Neural cell (in vitro differentiated cells): ENCODE measurements around the gene LTBP1.
"Not testable (repeated sequence)": the region's sequence is repeated elsewhere in the genome, so short reads cannot be mapped to it uniquely, and the experiment has no call there.

Experiments
- EP300 ChIP-seq: fragments of 450-650 bp; conservative IDR thresholded peaks from 2 replicates; pipeline ENCODE4 v1.6.1; 2014; ENCODE audit warnings: antibody characterized with exemption, mild to moderate bottlenecking, moderate library complexity; ENCODE audit not compliant: poor library complexity, severe bottlenecking
- EZH2 ChIP-seq: fragments of 200-600, 300-800 bp; shearing (Covaris generic), sonication (generic); IDR thresholded peaks from 2 replicates; pipeline ENCODE4 v1.6.1; 2014; ENCODE audit warnings: antibody characterized with exemption, low read length, borderline replicate concordance, mild to moderate bottlenecking; ENCODE audit not compliant: insufficient read depth, poor library complexity, severe bottlenecking
- RAD21 ChIP-seq: fragments of 450-650 bp; conservative IDR thresholded peaks from 2 replicates; pipeline ENCODE4 v1.6.1; 2014; ENCODE audit warnings: antibody characterized with exemption, mild to moderate bottlenecking, moderate library complexity
- SMC3 ChIP-seq: fragments of 450-650 bp; conservative IDR thresholded peaks from 2 replicates; pipeline ENCODE4 v1.6.1; 2014; ENCODE audit warnings: antibody characterized with exemption, mild to moderate bottlenecking, moderate library complexity; ENCODE audit not compliant: poor library complexity
- TAF1 ChIP-seq: IDR thresholded peaks from 2 replicates; pipeline ENCODE4 v1.6.1; 2012; ENCODE audit warnings: low read depth
- TF ChIP-seq, protein P1 (sequence below): fragments of 450-650 bp; IDR thresholded peaks from 2 replicates; pipeline ENCODE4 v1.5.1; 2014; ENCODE audit warnings: antibody characterized with exemption, mild to moderate bottlenecking, moderate library complexity; ENCODE audit not compliant: poor library complexity, severe bottlenecking

- TF ChIP-seq EZH2, TAF1, EP300, RAD21, SMC3: not testable (repeated sequence)
- TF ChIP-seq, protein P1, sequence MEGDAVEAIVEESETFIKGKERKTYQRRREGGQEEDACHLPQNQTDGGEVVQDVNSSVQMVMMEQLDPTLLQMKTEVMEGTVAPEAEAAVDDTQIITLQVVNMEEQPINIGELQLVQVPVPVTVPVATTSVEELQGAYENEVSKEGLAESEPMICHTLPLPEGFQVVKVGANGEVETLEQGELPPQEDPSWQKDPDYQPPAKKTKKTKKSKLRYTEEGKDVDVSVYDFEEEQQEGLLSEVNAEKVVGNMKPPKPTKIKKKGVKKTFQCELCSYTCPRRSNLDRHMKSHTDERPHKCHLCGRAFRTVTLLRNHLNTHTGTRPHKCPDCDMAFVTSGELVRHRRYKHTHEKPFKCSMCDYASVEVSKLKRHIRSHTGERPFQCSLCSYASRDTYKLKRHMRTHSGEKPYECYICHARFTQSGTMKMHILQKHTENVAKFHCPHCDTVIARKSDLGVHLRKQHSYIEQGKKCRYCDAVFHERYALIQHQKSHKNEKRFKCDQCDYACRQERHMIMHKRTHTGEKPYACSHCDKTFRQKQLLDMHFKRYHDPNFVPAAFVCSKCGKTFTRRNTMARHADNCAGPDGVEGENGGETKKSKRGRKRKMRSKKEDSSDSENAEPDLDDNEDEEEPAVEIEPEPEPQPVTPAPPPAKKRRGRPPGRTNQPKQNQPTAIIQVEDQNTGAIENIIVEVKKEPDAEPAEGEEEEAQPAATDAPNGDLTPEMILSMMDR: not testable (repeated sequence)
Observed at GRCh38 chr2:33368524-33368923, 421.8 kb downstream of the LTBP1 start.
